ENCODE data around the gene METTL22.

Gene METTL22

DNA sequence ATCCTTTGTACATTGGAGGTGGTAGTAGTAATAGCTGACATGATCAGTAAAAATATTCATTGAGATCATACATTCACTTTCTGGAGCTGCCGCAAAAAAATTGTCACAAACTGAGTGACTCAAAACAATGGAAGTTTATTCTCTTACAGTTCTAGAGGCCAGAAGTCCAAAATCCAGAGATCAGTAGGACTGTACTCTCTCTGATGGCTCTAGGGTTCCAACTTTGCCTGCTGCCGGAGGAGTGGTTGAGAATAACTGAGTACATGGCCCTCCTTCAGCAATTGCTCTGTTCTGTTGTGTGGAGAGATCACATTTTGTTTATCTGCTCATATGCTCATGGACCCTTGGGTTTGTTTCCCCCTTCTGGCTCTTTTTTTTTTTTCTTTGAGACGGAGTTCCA lies 76.5 kb downstream of the METTL22 start:
- DNase-seq: no peak
